OCI-LY1 (cell line): ENCODE measurements around the gene ZNF75A.

Experiments used
- H2AFZ ChIP-seq: fragments of 200-600 bp; sonication (generic), shearing (Covaris generic); 2 replicates; pipeline ENCODE4 v1.6.0; 2014; ENCODE audit warnings: antibody characterized with exemption, mild to moderate bottlenecking, low read length
- H3F3A ChIP-seq: fragments of 200-600 bp; sonication (generic), shearing (Covaris generic); 2 replicates; pipeline ENCODE4 v1.6.0; 2014; ENCODE audit warnings: mild to moderate bottlenecking, antibody characterized with exemption, low read length, moderate library complexity; ENCODE audit not compliant: insufficient read depth
- H3K27ac ChIP-seq: fragments of 200-600 bp; sonication (generic); 2 replicates; pipeline ENCODE4 v1.5.1; 2014; ENCODE audit warnings: low read length, mixed run types, mild to moderate bottlenecking, low read depth; ENCODE audit not compliant: poor library complexity, severe bottlenecking
- H3K27me3 ChIP-seq: fragments of 200-600 bp; sonication (generic); 2 replicates; pipeline ENCODE4 v1.6.0; 2014; ENCODE audit warnings: antibody characterized with exemption, mild to moderate bottlenecking, low read length, moderate library complexity; ENCODE audit not compliant: insufficient read depth
- H3K36me3 ChIP-seq: fragments of 200-600 bp; sonication (generic); 2 replicates; pipeline ENCODE4 v1.6.1; 2014; ENCODE audit warnings: mild to moderate bottlenecking, antibody characterized with exemption, low read length, moderate library complexity, mixed read lengths; ENCODE audit not compliant: insufficient read depth
- H3K4me1 ChIP-seq: fragments of 200-600 bp; sonication (generic); 2 replicates; pipeline ENCODE4 v1.5.1; 2014; ENCODE audit warnings: mild to moderate bottlenecking, low read length, moderate library complexity; ENCODE audit not compliant: insufficient read depth, severe bottlenecking
- H3K4me2 ChIP-seq: fragments of 200-600 bp; sonication (generic), shearing (Covaris generic); 2 replicates; pipeline ENCODE4 v1.6.1; 2014; ENCODE audit warnings: low read length
- H3K4me3 ChIP-seq: fragments of 200-600 bp; sonication (generic); 2 replicates; pipeline ENCODE4 v1.5.1; 2014; ENCODE audit warnings: low read length, low read depth, mild to moderate bottlenecking, mixed read lengths; ENCODE audit not compliant: poor library complexity, severe bottlenecking
- H3K79me2 ChIP-seq: fragments of 200-600 bp; shearing (Covaris generic); 2 replicates; pipeline ENCODE4 v1.6.1; 2016; ENCODE audit warnings: mixed run types, low read length, mixed read lengths; ENCODE audit not compliant: insufficient read depth
- H3K9ac ChIP-seq: fragments of 200-600 bp; sonication (generic), shearing (Covaris generic); 2 replicates; pipeline ENCODE4 v1.6.1; 2014; ENCODE audit warnings: mild to moderate bottlenecking, low read length, mixed read lengths
- H3K9me2 ChIP-seq: fragments of 200-600 bp; sonication (generic), shearing (Covaris generic); 2 replicates; pipeline ENCODE4 v1.6.1; 2014; ENCODE audit warnings: low read depth, mild to moderate bottlenecking, low read length, mixed read lengths
- H3K9me3 ChIP-seq: fragments of 200-600 bp; shearing (Covaris generic); 2 replicates; pipeline ENCODE4 v1.6.1; 2014; ENCODE audit warnings: low read length, mixed read lengths
- H4K20me1 ChIP-seq: fragments of 200-600 bp; sonication (generic), shearing (Covaris generic); 2 replicates; pipeline ENCODE4 v1.6.0; 2016; ENCODE audit warnings: mild to moderate bottlenecking, low read length; ENCODE audit not compliant: insufficient read depth
- CTCF ChIP-seq: fragments of 200-600 bp; sonication (generic), shearing (Covaris generic); IDR thresholded peaks from 2 replicates; pipeline ENCODE4 v1.5.1; 2017; ENCODE audit warnings: mild to moderate bottlenecking, antibody characterized with exemption, low read length, moderate library complexity, mixed read lengths
- EZH2 ChIP-seq: fragments of 200-600 bp; sonication (generic), shearing (Covaris generic); IDR thresholded peaks from 2 replicates; pipeline ENCODE4 v1.8.0; 2017; ENCODE audit warnings: borderline replicate concordance, mixed run types, mild to moderate bottlenecking, antibody characterized with exemption, low read length, moderate library complexity, mixed read lengths

Gene ZNF75A

GRCh38 chr16:3328104-3328503 lies 22.8 kb downstream of the ZNF75A start:
- TF ChIP-seq CTCF: no peak
- TF ChIP-seq EZH2: no peak
- H3K27me3 ChIP-seq: no peaks in the 10 kb centered on the region
- H3K9ac ChIP-seq: no peak overlapping the region
- no peaks in the 10 kb centered on the region for H3K9me3 ChIP-seq
- no peak overlapping the region for H3K4me2 ChIP-seq
- no peaks in the 10 kb centered on the region for H4K20me1 ChIP-seq
- H3K79me2 ChIP-seq: no peaks in the 10 kb centered on the region
- H3K4me1 ChIP-seq: no peaks in the 10 kb centered on the region
- H2AFZ ChIP-seq: no peak overlapping the region
- H3K4me3 ChIP-seq: no peak overlapping the region
- H3K27ac ChIP-seq: no peak overlapping the region
- no peaks in the 10 kb centered on the region for H3K9me2 ChIP-seq
- no peaks in the 10 kb centered on the region for H3K36me3 ChIP-seq
- H3F3A ChIP-seq: no peaks in the 10 kb centered on the region

- Histone ChIP-seq H3K36me3 (no peaks in the 10 kb centered on the region), H3K27me3 (no peaks in the 10 kb centered on the region), H4K20me1 (no peaks in the 10 kb centered on the region), H3K9ac (no peak overlapping the region), H3K4me2 (no peak overlapping the region), H3K9me2 (no peaks in the 10 kb centered on the region), H3K4me1 (no peaks in the 10 kb centered on the region), H3K4me3 (no peak overlapping the region), H2AFZ (no peak overlapping the region), H3F3A (no peaks in the 10 kb centered on the region), H3K79me2 (no peaks in the 10 kb centered on the region), H3K27ac (no peak overlapping the region), H3K9me3 (no peaks in the 10 kb centered on the region)
- no peak for TF ChIP-seq EZH2
- TF ChIP-seq CTCF: no peak
Observed at GRCh38 chr16:3328643-3329042, 23.3 kb downstream of the ZNF75A start.

GRCh38 chr16:3346041-3346440 lies 40.7 kb downstream of the ZNF75A start:
- Histone ChIP-seq H3K4me2 (no peak overlapping the region), H2AFZ (no peak overlapping the region), H3K27me3 (no peaks in the 10 kb centered on the region), H3K9me3 (no peaks in the 10 kb centered on the region), H3K4me1 (peaks cover 25% of the 10 kb centered on the region), H3F3A (0 out of 2 replicates have a peak, but pooled peaks cover 3% of the 10 kb centered on the region), H3K9me2 (no peaks in the 10 kb centered on the region), H3K9ac (no peak overlapping the region), H3K79me2 (no peaks in the 10 kb centered on the region), H4K20me1 (no peaks in the 10 kb centered on the region), H3K36me3 (no peaks in the 10 kb centered on the region), H3K4me3 (no peak overlapping the region), H3K27ac (no peak overlapping the region)
- no peak for TF ChIP-seq EZH2
- no peak for TF ChIP-seq CTCF
